Measurements from ENCODE around the gene RNF169.

RNF169 gene

DNA sequence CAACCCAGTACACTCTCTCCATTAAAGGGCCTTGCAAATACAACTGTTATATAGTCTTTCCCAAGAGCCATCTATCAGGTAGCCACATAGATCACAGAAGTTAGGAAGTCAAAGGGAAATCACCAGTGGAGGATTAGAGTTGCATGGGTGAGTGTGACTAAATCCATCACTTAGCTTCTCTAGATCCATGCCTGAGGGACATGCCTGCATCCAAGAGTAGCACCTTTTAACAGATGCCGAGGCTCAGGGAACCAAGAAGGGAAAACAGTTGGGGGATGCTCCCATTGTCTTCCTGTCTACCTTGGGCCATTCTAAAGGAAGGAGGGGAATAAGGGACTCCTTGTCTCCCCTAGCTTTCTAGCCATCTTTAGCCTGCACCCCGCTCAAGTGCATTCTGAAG is 122.4 kb downstream of the RNF169 start:
- no peak for DNase-seq (ENCODE audit: low read depth in 2 of 2)

- no peak for DNase-seq (ENCODE audit: low read depth in 2 of 2)
Measured at GRCh38 chr11:74877132-74877531, 128.5 kb downstream of the RNF169 start.
